Left colon (tissue), 2 donors: ENCODE data around the gene DEFB123. TPM values are rescaled to one million over a fixed set of nuclear protein-coding genes. Genes with fewer than 3 reads are reported as not detected.

Experiments
- total RNA-seq, 2 donors: library from RNA; stranded (reverse); fragmentation: NEBNext Ultra II Directional; extraction: Animal tissue kit (Norgen Biotek cat#: 25700); gene quantifications; one replicate each; pipeline ENCODE4 v1.2.1, GENCODE V29; 2021
- donor health status: DM: no; HTN: no; CAD: no.
- donor health status: DM: yes; HTN: yes; CAD: no.

Gene DEFB123
- total RNA-seq, 2 donors from 2014 or later = not detected

Other genes starting within 250 kb of the DEFB123 start
- gene DEFB115, start 183.0 kb upstream of the DEFB123 start, total RNA-seq = not detected
- not detected for gene DEFB116, start 132.0 kb upstream of the DEFB123 start, total RNA-seq
- gene DEFB118, start 72.0 kb upstream of the DEFB123 start, total RNA-seq = not detected
- gene DEFB119, start 50.0 kb upstream of the DEFB123 start, total RNA-seq = not detected
- gene DEFB121, start 34.4 kb upstream of the DEFB123 start, total RNA-seq = not detected
- gene DEFB124, start 34.5 kb downstream of the DEFB123 start, total RNA-seq = not detected
- gene REM1, start 34.7 kb downstream of the DEFB123 start, total RNA-seq = under 1 TPM; 0.27 to 0.81 TPM
- 100 to 1,000 TPM; 122 to 135 TPM for gene HM13, start 73.8 kb downstream of the DEFB123 start, total RNA-seq
- gene ID1, start 164.7 kb downstream of the DEFB123 start, total RNA-seq = 100 to 1,000 TPM; 298 to 363 TPM
- gene COX4I2, start 197.3 kb downstream of the DEFB123 start, total RNA-seq = under 1 TPM in 1 of 2 donors, not detected in 1; 0.67 TPM